Left lung (tissue), 10 donors: ENCODE results near the gene NUP160. TPM values are rescaled to one million over a fixed set of nuclear protein-coding genes. Genes with fewer than 3 reads are reported as not detected.

Source experiments
- ATAC-seq: fragments of 200-7000 bp; cut with Tn5 transposase; one replicate; pipeline ENCODE4 v1.9.1; 2020; ENCODE audit warnings: moderate library complexity
- DNase-seq, 4 donors: peaks; one replicate each; pipeline ENCODE4 v3.0.0-alpha.2; 2013 to 2020
- H3K27ac ChIP-seq, 2 donors: fragments of 200-600 bp; sonication (generic) in 1 of 2; one replicate each; pipeline versions ENCODE4 v1.5.0 to v1.8.0; 2020 to 2021
- H3K27me3 ChIP-seq, 2 donors: fragments of 200-600 bp; sonication (generic) in 1 of 2; one replicate each; pipeline versions ENCODE4 v1.5.0 to v1.8.0; 2020 to 2021
- H3K36me3 ChIP-seq, 2 donors: fragments of 200-600 bp; sonication (generic) in 1 of 2; one replicate each; pipeline versions ENCODE4 v1.5.0 to v1.8.0; 2020 to 2021
- H3K4me1 ChIP-seq, 2 donors: fragments of 200-600 bp; one replicate each; pipeline ENCODE4 v1.8.0; 2021
- H3K4me3 ChIP-seq, 2 donors: fragments of 200-600 bp; sonication (generic) in 1 of 2; one replicate each; pipeline versions ENCODE4 v1.5.0 to v1.8.0; 2020 to 2021; ENCODE audit warnings: mild to moderate bottlenecking in 1 of 2
- H3K9me3 ChIP-seq, 2 donors: fragments of 200-600 bp; sonication (generic) in 1 of 2; one replicate each; pipeline versions ENCODE4 v1.5.0 to v1.8.0; 2020 to 2021
- CTCF ChIP-seq, 2 donors: fragments of 200-600 bp; sonication (generic) in 1 of 2; IDR thresholded peaks; one replicate each; pipeline versions ENCODE4 v1.5.0 to v1.8.0; 2021; ENCODE audit warnings: antibody characterized with exemption in 2 of 2
- intact Hi-C, 2 donors: fragments of 100-400 bp; cut with DNase I; formaldehyde crosslinking; loops; one replicate each; pipeline versions ENCODE4 v1.11.2 to v1.14.2; 2022
- polyA plus RNA-seq, 6 donors: library from polyadenylated mRNA; unstranded; fragments of 120-200 nt; gene quantifications; one replicate each; pipeline ENCODE4 v1.2.1, GENCODE V29; 2013; ENCODE audit not compliant: insufficient read length in 6 of 6
- total RNA-seq, 2 donors: library from RNA; stranded (reverse); fragmentation: NEBNext Ultra II Directional; extraction: Animal tissue kit (Norgen Biotek cat#: 25700); gene quantifications; one replicate each; pipeline ENCODE4 v1.2.1, GENCODE V29; 2021
- donor health status: DM: no; HTN: yes; CAD: no.
- donor health status: DM: no; HTN: no; CAD: no.

NUP160 gene
- total and polyA plus RNA-seq, 8 donors = 31.9 to 84.7 (median 75.6) TPM

- no peak for TF ChIP-seq CTCF (IDR thresholded peaks at IDR 0.05)
- no peaks in the 10 kb centered on the region for H3K36me3 ChIP-seq
- intact Hi-C loops = no loop called here
- DNase-seq = no peak
- no peaks in the 10 kb centered on the region for H3K27me3 ChIP-seq
- no peaks in the 10 kb centered on the region for H3K9me3 ChIP-seq
- H3K4me1 ChIP-seq = peaks cover 6 to 19% of the 10 kb centered on the region in 2 donors
- H3K27ac ChIP-seq = no peak overlapping the region
- H3K4me3 ChIP-seq = no peak overlapping the region
- ATAC-seq = no peak
Measured at GRCh38 chr11:47854667-47855066, 6.5 kb upstream of the NUP160 start.

- H3K9me3 ChIP-seq = no peaks in the 10 kb centered on the region
- H3K27ac ChIP-seq = no peak overlapping the region
- TF ChIP-seq CTCF (IDR thresholded peaks at IDR 0.05) = no peak
- ATAC-seq (no peak), DNase-seq (no peak)
- peaks cover 6 to 17% of the 10 kb centered on the region in 2 donors for H3K4me1 ChIP-seq
- H3K36me3 ChIP-seq = no peaks in the 10 kb centered on the region
- H3K4me3 ChIP-seq = no peak overlapping the region
- intact Hi-C loops = no loop called here
- H3K27me3 ChIP-seq = no peaks in the 10 kb centered on the region
Measured at GRCh38 chr11:47852053-47852452, 3.9 kb upstream of the NUP160 start.

GRCh38 chr11:47850337-47850736 lies 2.2 kb upstream of the NUP160 start:
- H3K36me3 ChIP-seq = peaks cover 0 to 4% of the 10 kb centered on the region in 2 donors
- DNase-seq (no peak), ATAC-seq (no peak)
- H3K27ac ChIP-seq = no peak overlapping the region
- H3K27me3 ChIP-seq = no peaks in the 10 kb centered on the region
- intact Hi-C loops = no loop called here
- TF ChIP-seq CTCF (IDR thresholded peaks at IDR 0.05) = no peak
- peaks cover 8 to 26% of the 10 kb centered on the region in 2 donors for H3K4me1 ChIP-seq
- no peak overlapping the region for H3K4me3 ChIP-seq
- H3K9me3 ChIP-seq = no peaks in the 10 kb centered on the region

GRCh38 chr11:47848700-47849155 lies 578 bp upstream of the NUP160 start:
- Histone ChIP-seq H3K4me1 (peaks cover 8 to 40% of the 10 kb centered on the region in 2 donors), H3K27ac (peak overlapping the region; percentile 83 to 92), H3K9me3 (no peaks in the 10 kb centered on the region), H3K27me3 (no peaks in the 10 kb centered on the region), H3K36me3 (peaks cover 0 to 4% of the 10 kb centered on the region in 2 donors), H3K4me3 (peak overlapping the region; percentile 59 to 93)
- no peak for TF ChIP-seq CTCF (IDR thresholded peaks at IDR 0.05)
- no peak for ATAC-seq
- intact Hi-C loops = no loop called here
- DNase-seq = no peak

GRCh38 chr11:47847537-47847891 lies 636 bp downstream of the NUP160 start:
- DNase-seq (no peak), ATAC-seq (no peak)
- Histone ChIP-seq H3K27ac (peak overlapping the region; percentile 83 to 92), H3K27me3 (no peaks in the 10 kb centered on the region), H3K4me1 (peaks cover 8 to 41% of the 10 kb centered on the region in 2 donors), H3K36me3 (peaks cover 0 to 15% of the 10 kb centered on the region in 2 donors), H3K4me3 (peak overlapping the region; percentile 59 to 93), H3K9me3 (no peaks in the 10 kb centered on the region)
- TF ChIP-seq CTCF (IDR thresholded peaks at IDR 0.05) = no peak
- intact Hi-C loops = no loop called here
